ENCODE data around the gene PARD3.

The PARD3 gene

GRCh38 chr10:34809796-34810195 is 5.3 kb downstream of the PARD3 start:
- TF ChIP-seq CTCF (IDR thresholded peaks at IDR 0.05; ENCODE audit: poor library complexity, severe bottlenecking): no peak
- peaks cover 18% of the 10 kb centered on the region for H3K4me1 ChIP-seq (ENCODE audit: insufficient read depth, poor library complexity, severe bottlenecking)
- no peaks in the 10 kb centered on the region for H3K9me3 ChIP-seq (ENCODE audit: severe bottlenecking)
- no peak overlapping the region for H3K27ac ChIP-seq (ENCODE audit: poor library complexity, severe bottlenecking)
- ATAC-seq (ENCODE audit: low read depth) (no peak), DNase-seq (ENCODE audit: low spot score) (no peak)
- H3K4me3 ChIP-seq (ENCODE audit: severe bottlenecking): no peak overlapping the region
- H3K27me3 ChIP-seq (ENCODE audit: insufficient read depth, poor library complexity, severe bottlenecking): no peaks in the 10 kb centered on the region
- H3K36me3 ChIP-seq (ENCODE audit: low read depth): no peaks in the 10 kb centered on the region; the same call in 1 of the 2 replicates

GRCh38 chr10:34808801-34809745 is 6.0 kb downstream of the PARD3 start:
- DNase-seq (ENCODE audit: low spot score): no peak
- TF ChIP-seq CTCF (IDR thresholded peaks at IDR 0.05; ENCODE audit: poor library complexity, severe bottlenecking): no peak
- Histone ChIP-seq H3K4me1 (ENCODE audit: insufficient read depth, poor library complexity, severe bottlenecking) (peaks cover 25% of the 10 kb centered on the region), H3K27ac (ENCODE audit: poor library complexity, severe bottlenecking) (no peak overlapping the region), H3K9me3 (ENCODE audit: severe bottlenecking) (no peaks in the 10 kb centered on the region), H3K36me3 (ENCODE audit: low read depth) (no peaks in the 10 kb centered on the region; the same call in 1 of the 2 replicates), H3K4me3 (ENCODE audit: severe bottlenecking) (no peak overlapping the region), H3K27me3 (ENCODE audit: insufficient read depth, poor library complexity, severe bottlenecking) (no peaks in the 10 kb centered on the region)
- no peak for ATAC-seq (ENCODE audit: low read depth)

- TF ChIP-seq CTCF (IDR thresholded peaks at IDR 0.05; ENCODE audit: poor library complexity, severe bottlenecking): no peak
- H3K4me1 ChIP-seq (ENCODE audit: insufficient read depth, poor library complexity, severe bottlenecking): peaks cover 23% of the 10 kb centered on the region
- H3K4me3 ChIP-seq (ENCODE audit: severe bottlenecking): no peak overlapping the region
- no peaks in the 10 kb centered on the region; the same call in 1 of the 2 replicates for H3K36me3 ChIP-seq (ENCODE audit: low read depth)
- H3K27ac ChIP-seq (ENCODE audit: poor library complexity, severe bottlenecking): no peak overlapping the region
- ATAC-seq (ENCODE audit: low read depth): no peak
- no peaks in the 10 kb centered on the region for H3K9me3 ChIP-seq (ENCODE audit: severe bottlenecking)
- no peak for DNase-seq (ENCODE audit: low spot score)
- H3K27me3 ChIP-seq (ENCODE audit: insufficient read depth, poor library complexity, severe bottlenecking): no peaks in the 10 kb centered on the region
Measured at GRCh38 chr10:34808336-34808735, 6.8 kb downstream of the PARD3 start.

GRCh38 chr10:34804306-34804705 is 10.8 kb downstream of the PARD3 start:
- ATAC-seq (ENCODE audit: low read depth) (peak; percentile 83), DNase-seq (ENCODE audit: low spot score) (no peak)
- peaks cover 40% of the 10 kb centered on the region for H3K4me1 ChIP-seq (ENCODE audit: insufficient read depth, poor library complexity, severe bottlenecking)
- H3K27ac ChIP-seq (ENCODE audit: poor library complexity, severe bottlenecking): peak overlapping the region; percentile 58
- H3K4me3 ChIP-seq (ENCODE audit: severe bottlenecking): no peak overlapping the region
- H3K27me3 ChIP-seq (ENCODE audit: insufficient read depth, poor library complexity, severe bottlenecking): no peaks in the 10 kb centered on the region
- TF ChIP-seq CTCF (IDR thresholded peaks at IDR 0.05; ENCODE audit: poor library complexity, severe bottlenecking): no peak
- no peaks in the 10 kb centered on the region for H3K9me3 ChIP-seq (ENCODE audit: severe bottlenecking)
- H3K36me3 ChIP-seq (ENCODE audit: low read depth): no peaks in the 10 kb centered on the region; the same call in 1 of the 2 replicates

- no peak for ATAC-seq (ENCODE audit: low read depth)
- peak overlapping the region; percentile 58 for H3K27ac ChIP-seq (ENCODE audit: poor library complexity, severe bottlenecking)
- DNase-seq (ENCODE audit: low spot score): no peak
Measured at GRCh38 chr10:34802692-34803091, 12.4 kb downstream of the PARD3 start.

More at GRCh38 chr10:34802692-34803091, 12.4 kb downstream of the PARD3 start:
- no peak overlapping the region for H3K4me3 ChIP-seq (ENCODE audit: severe bottlenecking)
- no peaks in the 10 kb centered on the region for H3K27me3 ChIP-seq (ENCODE audit: insufficient read depth, poor library complexity, severe bottlenecking)
- no peaks in the 10 kb centered on the region; the same call in 1 of the 2 replicates for H3K36me3 ChIP-seq (ENCODE audit: low read depth)
- no peak for TF ChIP-seq CTCF (IDR thresholded peaks at IDR 0.05; ENCODE audit: poor library complexity, severe bottlenecking)
- H3K9me3 ChIP-seq (ENCODE audit: severe bottlenecking): no peaks in the 10 kb centered on the region
- peaks cover 40% of the 10 kb centered on the region for H3K4me1 ChIP-seq (ENCODE audit: insufficient read depth, poor library complexity, severe bottlenecking)
